Left cardiac atrium (tissue), 4 donors: ENCODE measurements around the gene RACGAP1. TPM values are rescaled to one million over a fixed set of nuclear protein-coding genes. Genes with fewer than 3 reads are reported as not detected.

Experiments
- ATAC-seq, 2 donors: fragments of 200-7000 bp; cut with Tn5 transposase; one replicate each; pipeline ENCODE4 v1.9.1; 2020; ENCODE audit warnings: mild to moderate bottlenecking in 2 of 2, moderate library complexity in 2 of 2
- DNase-seq: peaks from one replicate; pipeline ENCODE4 v3.0.0-alpha.2; 2020
- intact Hi-C, 2 donors: fragments of 100-400 bp; cut with DNase I; formaldehyde crosslinking; loops; one replicate each; pipeline versions ENCODE4 v1.14.1 to v1.15.1; 2022 to 2023
- total RNA-seq, 2 donors: library from RNA; stranded (reverse); fragmentation: NEBNext Ultra II Directional; extraction: Animal tissue kit (Norgen Biotek cat#: 25700); gene quantifications; one replicate each; pipeline ENCODE4 v1.2.1, GENCODE V29; 2021
- donor health status: DM: no; HTN: yes; CAD: no.
- donor health status: DM: no; HTN: yes; CAD: no; lungs with severe emphysema.
- donor health status: DM: yes; HTN: yes; CAD: no.
- donor health status: Dilated cardiomyopathy.

Gene RACGAP1
- total RNA-seq, 2 donors from 2014 or later = 4.8 to 10.4 TPM

DNA sequence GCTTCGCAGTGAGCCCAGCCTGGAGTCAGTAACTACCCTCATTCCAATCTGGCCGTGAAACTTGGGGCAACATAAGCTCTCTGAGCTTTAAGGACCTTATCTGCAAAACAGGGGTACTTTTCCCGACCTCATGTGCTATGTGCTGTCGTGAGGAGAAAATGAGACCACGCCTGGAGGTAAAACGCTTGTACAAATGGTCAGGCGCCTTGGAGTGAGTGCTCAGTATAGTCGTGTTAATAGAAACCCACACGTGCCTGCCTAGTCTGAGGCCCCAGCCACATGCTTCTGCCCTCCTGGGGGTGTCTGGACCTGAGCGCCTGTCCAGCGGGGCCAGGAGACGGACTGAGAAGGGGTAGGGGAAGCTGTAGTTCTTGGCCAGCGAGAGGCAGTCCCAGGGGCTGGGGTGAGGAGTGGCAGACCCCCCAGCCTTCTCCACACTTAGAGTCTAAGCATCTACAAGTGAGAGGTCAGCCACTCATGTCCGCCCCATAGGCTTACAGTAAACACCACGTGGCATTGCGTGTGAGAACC, 58.7 kb downstream of the RACGAP1 start:
- intact Hi-C loops = loop anchor here (2.0 to 5.0 kb wide), 2 partner anchors 90 to 91 kb away; partner anchors contain the start of gene ASIC1 (in 2 of the 2)
- no peak for ATAC-seq
- no peak for DNase-seq

DNA sequence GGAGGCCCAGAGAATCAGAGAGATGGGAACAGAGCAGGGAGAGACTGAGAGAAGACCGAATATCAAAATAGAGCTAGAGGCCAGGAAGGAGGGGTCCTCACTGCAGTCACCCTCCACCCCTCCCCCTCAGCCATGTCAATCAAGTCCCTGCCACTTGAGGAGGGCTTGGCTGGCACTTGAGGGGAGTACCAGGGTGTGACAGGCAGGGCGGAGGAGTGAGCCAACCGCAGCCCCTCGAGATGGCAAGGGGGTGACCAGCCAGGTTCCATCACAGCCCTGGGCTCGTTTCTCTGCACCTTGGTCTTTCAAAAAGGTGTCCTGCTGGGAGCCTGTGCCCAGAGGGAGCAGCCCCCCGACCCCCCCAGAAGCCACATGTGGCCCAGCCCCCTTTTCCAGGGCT, 59.5 kb downstream of the RACGAP1 start:
- ATAC-seq (no peak), DNase-seq (no peak)
- intact Hi-C loops = loop anchor here (2.0 to 5.0 kb wide), 3 partner anchors 91 to 99 kb away; partner anchors contain the start of gene ASIC1 (in 2 of the 2)

DNA sequence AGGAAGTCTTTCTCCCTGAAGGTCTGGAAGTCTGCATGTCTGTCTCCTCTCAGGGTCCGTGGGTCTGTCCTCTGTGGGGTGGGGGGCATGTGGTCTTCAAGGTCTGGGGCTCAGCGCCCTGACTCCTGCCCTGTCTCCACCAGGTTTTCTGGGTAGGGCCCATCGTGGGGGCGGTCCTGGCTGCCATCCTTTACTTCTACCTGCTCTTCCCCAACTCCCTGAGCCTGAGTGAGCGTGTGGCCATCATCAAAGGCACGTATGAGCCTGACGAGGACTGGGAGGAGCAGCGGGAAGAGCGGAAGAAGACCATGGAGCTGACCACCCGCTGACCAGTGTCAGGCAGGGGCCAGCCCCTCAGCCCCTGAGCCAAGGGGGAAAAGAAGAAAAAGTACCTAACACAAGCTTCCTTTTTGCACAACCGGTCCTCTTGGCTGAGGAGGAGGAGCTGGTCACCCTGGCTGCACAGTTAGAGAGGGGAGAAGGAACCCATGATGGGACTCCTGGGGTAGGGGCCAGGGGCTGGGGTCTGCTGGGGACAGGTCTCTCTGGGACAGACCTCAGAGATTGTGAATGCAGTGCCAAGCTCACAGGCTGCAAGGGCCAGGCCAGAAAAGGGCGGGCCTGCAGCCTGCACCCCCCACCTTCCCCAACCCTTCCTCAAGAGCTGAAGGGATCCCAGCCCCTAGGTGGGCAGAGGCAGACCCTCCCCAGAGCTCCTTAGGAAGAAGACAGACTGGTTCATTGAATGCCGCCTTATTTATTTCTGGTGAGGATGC, 60.3 kb downstream of the RACGAP1 start:
- intact Hi-C loops = loop anchor here (2.0 to 5.0 kb wide), 2 partner anchors 92 to 98 kb away; partner anchors contain the start of gene ASIC1 (in 1 of the 2)
- ATAC-seq (no peak), DNase-seq (no peak)

DNA sequence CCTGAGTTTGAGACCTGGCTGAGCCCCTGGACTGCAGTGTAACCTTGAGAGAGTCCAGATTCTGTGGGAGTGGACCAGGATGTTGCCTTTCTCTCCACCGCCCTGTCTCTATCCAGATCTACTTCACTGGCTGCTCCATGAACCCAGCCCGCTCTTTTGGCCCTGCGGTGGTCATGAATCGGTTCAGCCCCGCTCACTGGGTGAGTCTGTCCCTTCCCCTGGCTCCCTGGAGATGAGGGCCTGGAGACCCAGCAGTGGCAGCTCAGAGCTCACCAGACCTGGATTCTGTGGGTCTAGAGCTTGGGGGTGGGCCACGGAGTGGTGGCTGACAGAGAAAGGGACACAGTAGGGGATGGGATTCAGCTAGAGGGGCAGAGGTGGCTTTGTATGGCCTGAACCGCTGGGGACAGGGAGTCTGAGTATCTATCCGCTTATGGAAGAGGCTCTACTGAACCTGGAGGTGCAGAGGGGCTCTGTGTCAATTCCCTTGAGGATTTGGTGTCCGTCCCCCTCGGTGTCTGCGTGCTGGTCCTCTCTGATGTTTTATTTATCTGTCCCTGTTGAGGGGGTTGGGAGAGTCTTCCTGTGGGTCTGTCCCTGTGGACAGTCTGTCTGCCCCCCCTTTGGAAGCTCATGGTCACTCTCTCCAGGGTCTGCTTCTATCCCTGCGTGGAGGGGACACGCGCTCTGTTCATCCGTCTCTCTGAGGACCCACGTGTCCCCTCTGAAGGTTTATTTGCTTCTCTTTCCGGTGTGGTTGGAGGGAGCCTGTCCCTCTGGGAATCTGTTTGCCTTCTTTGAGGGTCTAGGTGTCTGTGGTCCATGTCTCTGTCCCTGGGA, 61.1 kb downstream of the RACGAP1 start:
- ATAC-seq = no peak
- intact Hi-C loops = loop anchor here in 1 of 2 donors (2.0 kb wide), 1 partner anchor 97 kb away; no protein-coding TSS in a partner anchor

DNA sequence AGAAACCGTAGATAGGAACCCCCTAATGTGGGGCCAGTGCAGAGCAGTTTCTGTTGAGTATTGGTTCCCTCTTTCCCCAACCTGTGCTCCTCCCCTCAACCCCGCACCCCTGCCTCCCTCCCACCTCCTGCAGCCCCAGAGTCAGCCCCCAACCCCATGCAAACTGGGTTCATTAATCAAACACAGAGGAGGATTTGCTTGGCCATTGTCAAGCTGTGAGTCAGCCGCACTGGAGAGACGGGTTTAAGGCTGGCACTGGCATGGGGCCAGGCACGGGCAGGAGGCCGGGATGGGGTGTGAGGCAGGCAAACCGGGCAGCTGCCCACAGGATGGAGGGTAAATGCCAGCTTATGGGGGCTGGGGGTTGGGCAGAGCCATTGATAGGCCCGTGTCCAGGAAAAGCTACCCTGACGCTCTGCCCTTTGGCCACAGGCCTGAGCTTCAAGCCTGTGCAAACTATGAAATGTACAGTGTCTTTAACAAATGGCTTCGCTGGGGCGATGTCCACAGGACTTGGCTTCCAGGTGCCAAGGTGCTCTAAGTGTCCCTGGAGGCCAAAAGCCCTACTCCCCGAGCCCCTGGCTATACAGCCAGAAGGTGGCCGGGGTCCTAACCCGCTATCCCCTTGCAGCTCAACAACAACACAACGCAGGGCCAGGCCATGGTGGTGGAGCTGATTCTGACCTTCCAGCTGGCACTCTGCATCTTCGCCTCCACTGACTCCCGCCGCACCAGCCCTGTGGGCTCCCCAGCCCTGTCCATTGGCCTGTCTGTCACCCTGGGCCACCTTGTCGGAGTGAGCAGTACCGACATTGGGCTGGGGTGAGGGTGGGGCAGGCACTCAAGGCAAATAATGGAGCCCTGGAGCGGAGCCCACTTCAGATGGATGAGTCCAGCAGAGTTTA, 62.2 kb downstream of the RACGAP1 start:
- ATAC-seq = peak; percentile 39 to 73
- DNase-seq = peak; percentile 77
- intact Hi-C loops = no loop called here

More for the DNA sequence above, 61.1 kb downstream of the RACGAP1 start:
- no peak for DNase-seq

DNA sequence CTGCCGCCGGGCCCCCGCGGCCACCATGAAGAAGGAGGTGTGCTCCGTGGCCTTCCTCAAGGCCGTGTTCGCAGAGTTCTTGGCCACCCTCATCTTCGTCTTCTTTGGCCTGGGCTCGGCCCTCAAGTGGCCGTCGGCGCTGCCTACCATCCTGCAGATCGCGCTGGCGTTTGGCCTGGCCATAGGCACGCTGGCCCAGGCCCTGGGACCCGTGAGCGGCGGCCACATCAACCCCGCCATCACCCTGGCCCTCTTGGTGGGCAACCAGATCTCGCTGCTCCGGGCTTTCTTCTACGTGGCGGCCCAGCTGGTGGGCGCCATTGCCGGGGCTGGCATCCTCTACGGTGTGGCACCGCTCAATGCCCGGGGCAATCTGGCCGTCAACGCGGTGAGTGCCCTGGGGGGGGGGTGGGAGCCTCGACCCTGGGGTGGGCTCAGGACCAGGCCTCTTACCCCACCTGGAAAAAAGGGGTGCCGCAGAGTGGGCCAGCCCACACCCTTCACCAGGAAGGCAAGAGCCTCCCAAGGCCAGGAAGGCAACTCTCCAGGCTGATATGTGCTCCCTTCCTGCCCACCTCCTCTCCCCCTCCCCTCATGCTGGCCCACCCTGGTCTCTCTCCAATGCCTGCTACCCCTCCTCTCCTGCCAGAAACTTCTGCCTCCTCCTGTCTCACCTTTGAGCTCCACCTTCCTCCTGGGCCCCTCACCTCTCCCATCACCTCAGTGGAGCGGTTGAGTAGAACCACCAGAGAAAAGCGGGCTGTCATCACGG, 63.1 kb downstream of the RACGAP1 start:
- intact Hi-C loops = no loop called here
- no peak for DNase-seq
- no peak for ATAC-seq

DNA sequence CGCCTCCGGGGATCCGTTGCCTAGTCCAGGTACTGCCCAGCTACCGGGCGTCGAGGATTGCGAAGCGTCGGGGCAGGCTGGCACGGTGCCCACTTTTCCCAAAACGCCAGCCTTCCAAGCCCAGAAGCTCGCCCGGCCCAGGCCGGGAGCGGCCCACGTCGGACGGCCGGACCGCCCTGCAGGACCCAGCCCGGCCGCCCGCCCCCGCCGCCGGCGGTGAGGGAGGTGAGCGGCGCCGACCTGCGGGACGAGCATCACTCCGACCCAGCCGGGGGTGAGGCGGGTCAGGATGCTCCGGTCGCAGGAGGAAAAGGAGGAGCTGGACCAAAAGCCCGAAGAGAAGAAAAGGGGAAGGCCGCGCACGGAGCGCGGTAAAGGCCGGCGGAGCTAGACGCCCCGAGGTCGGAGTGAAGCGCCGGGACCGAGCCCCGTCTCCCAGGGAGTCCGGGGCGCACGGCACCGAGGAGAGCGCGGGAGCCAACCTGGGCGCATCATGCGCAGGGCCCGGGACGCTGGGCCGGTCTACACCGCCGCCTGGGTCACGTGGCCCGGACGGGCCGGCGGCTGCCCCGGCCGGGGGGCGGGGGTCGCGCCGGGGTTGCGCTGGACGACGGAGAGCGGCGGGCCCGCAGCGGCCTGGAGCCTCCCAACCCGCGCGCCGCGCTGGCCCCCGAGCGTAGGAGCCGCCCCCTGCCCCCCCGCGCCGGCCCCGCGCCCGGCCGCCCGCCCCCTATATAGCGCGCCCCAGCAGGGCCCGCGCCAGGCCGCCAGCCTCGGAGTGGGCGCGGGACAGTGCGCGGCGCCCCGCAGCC, 64.0 kb downstream of the RACGAP1 start, which contains the start of gene AQP5:
TSS of gene AQP5 (plus strand) at position 762 of the 812 bp plus-strand sequence. CDS start 146 bp downstream, outside the sequence.
- intact Hi-C loops = no loop called here
- ATAC-seq (peak; percentile 13 to 19), DNase-seq (no peak)

DNA sequence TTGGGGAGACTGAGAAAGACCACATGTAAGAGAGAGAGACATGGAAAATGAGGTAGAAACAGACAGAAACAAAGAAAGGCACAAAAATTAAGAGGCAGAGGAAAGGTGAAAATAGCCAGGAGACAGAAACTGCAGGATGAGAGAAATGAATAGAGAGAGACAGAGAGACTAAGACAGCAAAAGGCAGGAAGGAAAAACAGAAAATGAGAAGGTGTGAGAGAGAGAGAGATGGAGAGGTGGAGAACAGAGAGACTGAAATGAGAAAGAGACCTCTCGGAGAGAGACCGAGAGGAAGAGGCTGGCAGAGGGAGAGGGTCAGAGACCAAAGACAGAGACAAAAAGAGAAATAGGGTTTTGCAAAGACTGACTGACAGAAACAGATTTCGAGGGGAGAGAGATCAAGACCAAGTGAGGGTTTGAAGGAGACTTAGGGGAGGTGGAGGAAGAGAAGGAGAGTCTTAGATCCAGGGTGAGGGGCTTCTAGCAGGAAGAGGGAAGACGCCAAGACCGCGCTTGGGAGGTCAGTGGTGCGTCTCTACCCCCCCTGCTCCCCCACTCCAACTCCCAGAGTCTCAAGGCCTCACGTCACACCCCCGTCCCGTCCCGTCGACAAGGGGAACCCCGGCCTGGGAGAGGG, 64.7 kb downstream of the RACGAP1 start:
- DNase-seq = no peak
- ATAC-seq = no peak
- intact Hi-C loops = no loop called here

DNA sequence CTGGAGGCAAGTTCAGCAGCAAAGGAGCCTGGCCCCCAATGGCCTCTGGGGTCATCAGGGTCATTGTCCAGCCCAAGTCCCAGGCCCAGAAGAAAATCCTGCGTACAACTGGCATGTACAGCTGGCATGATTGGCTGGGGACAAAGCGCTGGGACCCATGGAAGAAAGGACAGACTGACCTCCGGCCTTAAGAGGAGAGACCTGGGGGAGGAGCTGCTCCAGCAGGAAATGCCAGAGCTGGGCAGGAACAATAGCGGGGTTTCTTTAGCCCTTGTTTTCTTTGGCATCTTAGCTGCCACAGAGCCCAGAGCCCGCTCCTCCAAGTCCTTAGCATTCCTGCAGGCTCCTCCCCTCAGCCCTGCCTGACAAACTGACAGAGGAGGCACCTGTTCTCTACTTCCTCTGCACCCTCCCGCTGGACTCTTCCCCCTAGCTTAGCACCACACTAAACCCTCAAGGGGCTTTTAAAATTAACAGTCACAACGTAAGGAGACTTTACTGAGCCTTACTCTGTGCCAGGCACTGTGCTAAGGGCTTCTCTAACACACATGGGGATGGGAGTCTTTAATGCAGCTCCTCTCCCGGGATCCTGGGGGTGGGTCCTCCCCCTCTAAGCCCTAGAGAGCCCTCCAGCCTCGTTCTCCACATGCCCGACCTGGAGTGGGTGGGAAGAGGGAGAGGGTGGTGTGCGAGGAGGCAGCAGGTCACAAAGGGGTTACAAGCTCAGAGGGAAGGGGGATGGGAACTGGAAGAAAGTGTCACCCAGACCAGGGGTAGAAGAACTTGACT, 65.4 kb downstream of the RACGAP1 start:
- ATAC-seq (no peak), DNase-seq (no peak)
- intact Hi-C loops = loop anchor here in 1 of 2 donors (10.0 kb wide), 1 partner anchor 85 kb away; no protein-coding TSS in a partner anchor

DNA sequence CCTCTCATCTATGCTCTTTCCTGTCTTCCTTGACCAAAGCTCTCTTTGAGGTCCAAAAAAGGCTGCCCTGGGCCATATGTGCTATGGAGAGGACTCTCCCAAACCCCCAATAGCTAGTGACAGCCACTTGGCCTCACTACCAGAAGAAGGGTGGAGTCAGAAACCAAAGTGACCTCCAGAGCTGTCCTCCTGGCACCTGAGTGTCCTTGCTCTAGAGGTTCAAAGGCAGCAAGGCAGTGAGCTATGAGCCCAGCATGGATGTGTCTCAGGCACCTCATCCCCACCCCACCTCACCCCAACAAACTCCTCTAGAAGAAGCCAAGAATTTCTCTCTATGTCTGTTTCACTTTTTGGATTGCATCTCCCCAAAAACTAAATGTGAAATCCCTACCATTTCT, 67.7 kb downstream of the RACGAP1 start:
- DNase-seq (no peak), ATAC-seq (no peak)
- intact Hi-C loops = loop anchor here in 1 of 2 donors (10.0 kb wide), 1 partner anchor 83 kb away; no protein-coding TSS in a partner anchor

DNA sequence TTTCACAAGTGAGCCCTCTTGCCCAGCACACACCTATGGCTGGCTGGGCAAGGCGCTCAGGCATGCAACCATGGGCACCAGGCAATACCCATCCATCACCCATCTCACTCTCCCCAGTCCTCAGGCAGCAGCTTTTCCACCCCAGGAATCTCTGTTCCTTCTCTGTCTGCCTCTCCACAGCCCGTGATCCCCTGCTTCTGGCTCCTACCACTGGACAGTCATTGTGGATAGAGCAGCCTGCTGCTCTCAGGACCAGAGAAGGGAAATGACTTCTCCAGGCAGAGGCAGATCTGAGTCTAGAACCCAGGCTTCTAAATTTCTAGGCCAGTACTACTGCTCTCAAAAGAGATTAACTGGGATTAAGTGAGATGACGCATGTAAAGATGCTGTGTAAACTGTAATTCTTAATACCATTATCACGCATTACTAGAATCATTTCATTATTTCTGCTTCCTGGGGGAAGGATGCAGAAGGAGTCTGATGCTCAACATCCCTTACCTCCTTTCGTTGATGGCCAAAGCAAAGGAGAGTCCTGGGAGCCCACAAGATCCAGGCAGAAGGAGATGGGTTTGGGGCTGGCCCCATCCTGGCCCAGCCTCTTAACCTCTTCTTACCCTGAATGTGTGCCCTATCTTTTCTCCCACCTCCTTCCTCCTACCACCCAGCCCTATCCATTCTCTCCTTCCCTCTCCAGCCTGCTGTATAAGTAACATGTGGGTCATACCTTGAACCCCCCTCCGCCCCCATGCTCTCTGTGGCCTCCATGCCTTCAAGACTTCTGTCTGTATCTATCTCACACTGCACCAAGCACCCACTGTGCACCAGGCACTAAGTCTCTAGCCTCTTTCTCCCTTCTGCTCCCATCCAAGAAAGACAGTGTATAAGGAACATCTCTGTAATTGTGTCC, 68.4 kb downstream of the RACGAP1 start:
- ATAC-seq = no peak
- intact Hi-C loops = loop anchor here in 1 of 2 donors (10.0 kb wide), 1 partner anchor 82 kb away; no protein-coding TSS in a partner anchor
- no peak for DNase-seq

DNA sequence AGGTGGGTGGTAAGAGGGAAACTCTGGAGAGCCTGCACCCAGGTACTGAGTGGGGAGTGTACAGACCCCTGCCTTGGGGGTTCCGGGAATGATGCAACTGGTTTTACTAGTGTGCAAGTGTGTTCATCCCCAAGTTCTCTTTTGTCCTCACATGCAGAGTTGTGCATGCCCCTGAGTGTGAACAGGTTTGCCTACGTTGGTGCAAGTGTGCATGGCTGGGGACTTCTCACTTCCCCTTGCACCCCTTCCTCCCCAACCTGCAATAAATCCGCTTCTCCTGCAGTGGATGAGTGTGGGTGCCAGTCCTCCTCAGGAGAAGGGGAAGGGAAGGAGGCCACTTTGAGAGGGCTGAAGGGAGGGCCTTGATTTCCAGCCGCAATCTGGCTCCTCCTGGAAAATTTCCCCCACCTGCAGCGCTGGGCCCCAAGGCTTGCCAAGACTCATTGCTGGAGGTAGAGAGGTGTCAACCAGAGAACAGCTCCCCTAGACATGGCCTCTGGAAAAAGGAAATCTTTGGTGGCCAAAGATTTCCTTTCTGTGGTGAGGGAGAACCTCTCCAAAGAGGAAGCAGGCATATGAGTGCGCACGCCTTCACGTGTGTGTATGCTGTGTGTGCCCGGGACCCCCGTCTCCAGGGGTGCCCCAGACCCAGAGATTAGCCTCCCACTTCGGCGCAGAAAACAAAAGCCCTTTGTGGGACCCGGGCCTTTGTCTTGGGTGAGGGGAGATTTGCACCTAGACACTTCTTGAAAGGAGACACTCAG, 69.2 kb downstream of the RACGAP1 start:
- DNase-seq (no peak), ATAC-seq (no peak)
- intact Hi-C loops = loop anchor here in 1 of 2 donors (10.0 kb wide), 1 partner anchor 81 kb away; no protein-coding TSS in a partner anchor
